NCI-H748 (cell line): Measurements from ENCODE around the gene EVI5L.
"Not testable (repeated sequence)": the region's sequence is repeated elsewhere in the genome, so short reads cannot be mapped to it uniquely, and the experiment has no call there.

Experiments used
- DNase-seq: peaks from one replicate; lab custom pipeline; 2025; ENCODE audit not compliant: unreplicated experiment; lab: John Stamatoyannopoulos, UW

EVI5L gene

DNA sequence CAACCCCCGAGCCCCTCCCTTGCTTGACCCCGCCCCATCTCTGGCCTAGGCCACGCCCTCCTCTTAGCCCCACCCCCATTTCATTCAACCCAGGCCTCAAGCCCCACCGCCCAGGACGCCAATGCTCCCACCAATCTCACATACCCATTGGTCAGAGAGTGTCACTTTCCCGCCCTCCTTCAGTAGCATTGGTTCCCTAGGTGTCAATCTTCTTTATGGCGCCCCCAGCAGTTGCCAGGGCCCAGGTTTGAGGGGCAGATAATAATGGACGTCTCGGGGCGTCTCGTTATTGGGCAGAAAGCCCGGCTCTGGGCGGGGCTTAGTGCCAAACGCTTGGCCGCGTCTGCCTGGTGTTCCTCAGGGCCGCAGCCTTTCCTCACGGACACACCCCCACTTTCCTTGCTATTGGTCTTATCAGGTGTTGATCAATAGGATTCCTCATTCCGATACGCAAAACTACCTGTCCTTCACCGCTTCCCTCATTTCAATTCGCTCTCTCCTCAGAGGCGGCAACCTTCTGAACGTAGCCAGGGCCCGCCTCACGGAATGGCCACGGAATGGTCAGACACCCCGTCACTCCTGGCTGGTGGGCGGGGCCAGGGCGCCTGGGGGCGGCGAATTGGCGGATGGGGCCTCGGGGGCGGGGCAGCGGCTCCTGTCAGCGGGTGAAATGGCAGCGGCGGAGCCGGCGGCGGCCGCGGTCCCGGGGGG, at the start of gene EVI5L:
EVI5L (plus strand) TSS at position 658 of the 711 bp plus-strand sequence. CDS start 16,325 bp downstream, outside the sequence.
- DNase-seq: peak; percentile 99

DNA sequence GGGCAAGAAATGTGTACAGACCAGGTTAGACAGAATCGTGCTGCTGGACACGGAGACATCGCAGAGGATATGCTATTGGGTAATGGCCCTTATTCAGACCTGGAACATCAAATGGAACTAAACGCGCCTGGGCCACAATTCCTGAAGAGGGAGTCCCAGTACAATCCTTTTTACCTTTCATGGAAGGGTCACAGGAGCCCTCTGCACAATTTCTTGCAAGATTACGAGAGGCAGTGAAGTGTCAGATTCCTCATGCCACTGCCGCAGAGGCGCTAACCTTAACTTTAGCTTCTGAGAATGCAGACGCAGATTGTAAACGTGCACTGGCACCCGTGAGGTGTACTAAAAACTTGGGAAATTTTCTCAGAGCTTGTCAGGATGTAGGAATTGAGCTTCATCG, 48.9 kb upstream of the EVI5L start:
- no peak for DNase-seq

DNA sequence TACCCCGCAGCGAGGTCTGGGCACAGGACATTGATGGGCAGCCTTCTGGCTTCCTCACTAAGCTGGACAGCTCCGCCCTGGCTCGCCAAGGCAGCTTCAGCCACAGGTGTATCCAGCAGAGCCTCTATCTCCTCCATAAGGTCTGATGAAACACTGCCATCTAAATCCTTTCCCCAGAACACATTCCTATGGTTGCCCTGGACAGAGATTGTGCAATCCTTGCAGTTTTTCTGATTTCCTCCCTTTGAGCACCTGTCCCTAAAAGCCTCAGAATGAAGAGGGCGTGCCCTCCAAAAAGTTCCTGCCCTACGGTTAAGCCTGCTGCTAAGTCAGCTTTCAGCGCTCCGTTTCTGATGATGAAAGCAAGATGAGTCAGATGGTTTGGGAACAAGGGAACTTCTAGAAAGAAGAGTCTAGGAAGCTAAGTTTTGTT, 46.0 kb upstream of the EVI5L start:
- no peak for DNase-seq

DNA sequence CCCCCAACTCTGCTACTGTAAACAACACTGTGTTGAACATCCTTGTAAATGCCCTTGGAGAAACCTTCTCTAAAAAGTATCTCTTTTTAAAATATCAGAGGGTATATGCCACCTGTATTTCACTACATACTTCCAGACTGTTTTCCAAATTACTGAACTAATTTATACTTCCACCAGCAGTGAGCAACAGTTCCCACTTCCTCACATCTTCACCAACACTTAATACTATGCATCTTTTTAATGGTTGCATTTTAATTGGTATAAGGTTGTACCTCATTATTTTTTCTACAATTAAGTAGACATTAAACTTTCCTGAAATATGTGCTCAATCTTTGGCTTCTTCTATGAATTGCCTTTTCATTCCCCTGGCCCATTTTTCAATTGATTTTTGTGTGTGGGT, 45.2 kb upstream of the EVI5L start:
- DNase-seq: no peak

GRCh38 chr19:7787141-7787540, 42.9 kb upstream of the EVI5L start:
- DNase-seq: no peak

- DNase-seq: no peak
Measured at GRCh38 chr19:7787602-7788177, 42.3 kb upstream of the EVI5L start.

GRCh38 chr19:7788178-7788932, 41.7 kb upstream of the EVI5L start:
- no peak for DNase-seq

GRCh38 chr19:7788933-7789323, 41.1 kb upstream of the EVI5L start:
- no peak for DNase-seq

GRCh38 chr19:7789447-7789846, 40.6 kb upstream of the EVI5L start:
- no peak for DNase-seq

GRCh38 chr19:7790416-7790815, 39.6 kb upstream of the EVI5L start:
- DNase-seq: no peak

- DNase-seq: no peak
Measured at GRCh38 chr19:7792281-7792680, 37.7 kb upstream of the EVI5L start.

- not testable (repeated sequence) for DNase-seq
Measured at GRCh38 chr19:7792701-7793100, 37.3 kb upstream of the EVI5L start.

GRCh38 chr19:7793493-7793892, 36.5 kb upstream of the EVI5L start:
- DNase-seq: no peak

DNA sequence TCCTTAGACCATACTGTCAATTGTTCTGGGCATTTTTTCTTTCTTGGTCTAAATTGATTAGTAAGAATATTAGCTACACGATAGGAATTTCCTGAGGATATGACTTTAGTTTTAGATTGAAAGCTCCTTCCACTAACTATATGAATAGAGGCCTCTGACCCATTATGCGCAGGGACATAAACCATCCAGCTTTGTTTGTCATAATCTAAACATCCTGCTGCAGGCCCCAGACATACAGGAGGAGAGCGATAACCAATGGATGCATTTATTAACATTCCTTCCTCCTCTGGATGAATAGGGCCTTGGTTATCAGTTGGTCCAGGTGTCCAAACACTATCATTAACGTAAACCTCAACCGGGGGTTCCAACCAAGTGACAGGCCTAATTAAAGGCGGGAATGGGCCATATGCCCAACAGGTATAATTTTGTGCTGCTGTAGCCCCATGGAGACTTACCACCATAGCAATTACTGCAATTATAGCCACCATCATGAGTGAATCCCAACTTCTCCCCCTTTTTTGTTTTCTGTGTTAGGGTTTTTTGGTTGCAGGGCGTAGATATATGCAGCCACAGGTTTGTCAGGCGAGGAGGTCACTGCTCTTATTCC, 34.4 kb upstream of the EVI5L start:
- peak; percentile 92 for DNase-seq

- DNase-seq: peak; percentile 74
Measured at GRCh38 chr19:7799640-7800355, 30.2 kb upstream of the EVI5L start.

DNA sequence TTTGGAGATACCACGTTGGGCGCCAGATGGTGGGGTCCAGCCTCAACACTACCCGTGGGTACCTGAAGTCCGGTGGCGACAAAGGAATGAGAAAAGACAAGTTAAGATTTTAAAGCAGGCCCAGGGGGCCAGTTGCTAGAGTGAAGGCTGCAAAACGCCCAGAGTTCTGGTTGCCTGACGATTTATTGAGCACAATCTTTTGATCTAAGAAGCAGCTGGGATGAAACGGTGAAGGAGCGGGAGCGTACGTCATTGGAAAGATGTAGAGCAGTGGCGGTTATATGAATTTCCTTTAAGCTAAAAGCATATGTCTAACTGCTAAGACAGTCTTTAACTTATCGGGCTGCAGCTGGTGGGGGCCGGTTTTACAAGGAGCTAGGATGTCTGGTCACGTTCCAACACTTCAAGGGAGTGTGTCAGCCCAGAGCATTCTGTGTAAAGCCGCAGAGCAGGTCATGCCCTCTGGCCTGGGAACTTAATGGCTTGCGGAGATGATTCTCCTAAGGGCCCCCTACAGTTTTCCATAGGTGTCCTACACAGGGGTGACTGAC, 28.9 kb upstream of the EVI5L start:
- DNase-seq: no peak

- no peak for DNase-seq
Measured at GRCh38 chr19:7806234-7806633, 23.8 kb upstream of the EVI5L start.

DNA sequence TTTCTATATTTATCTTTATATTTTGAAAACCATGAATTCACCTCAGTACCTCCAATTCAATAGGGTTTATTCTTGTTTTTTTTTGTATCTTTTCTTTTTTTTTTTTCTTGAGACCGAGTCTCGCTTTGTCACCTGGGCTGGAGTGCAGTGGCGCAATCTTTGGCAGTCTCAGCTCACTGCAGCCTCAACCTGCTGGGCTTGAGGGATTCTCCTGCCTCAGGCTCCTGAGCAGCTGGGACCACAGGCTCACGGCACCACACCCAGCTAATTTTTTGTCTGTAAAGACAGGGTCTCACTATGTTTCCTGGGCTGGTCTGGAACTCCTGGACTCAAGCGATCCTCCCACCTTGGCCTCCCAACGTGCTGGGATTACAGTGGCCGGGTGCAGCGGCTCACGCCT, 23.1 kb upstream of the EVI5L start:
- DNase-seq: no peak

- DNase-seq: no peak
Measured at GRCh38 chr19:7808108-7808507, 21.9 kb upstream of the EVI5L start.

- no peak for DNase-seq
Measured at GRCh38 chr19:7811989-7812388, 18.0 kb upstream of the EVI5L start.

- DNase-seq: no peak
Measured at GRCh38 chr19:7815325-7815724, 14.7 kb upstream of the EVI5L start.
